Measurements from ENCODE around the gene CRB2. TPM values are rescaled to one million over a fixed set of nuclear protein-coding genes. Genes with fewer than 3 reads are reported as not detected.

CRB2 gene
- total and polyA plus RNA-seq, 2 of the 13 experiments (the other 11 are each of a cell fraction or from before 2014, with no cell fraction given) = 0.01 to 0.29 TPM

- TF ChIP-seq SYNCRIP (IDR thresholded peaks at IDR 0.05; ENCODE audit: insufficient read depth, low read depth, low read length) (no peak), BHLHE40 (IDR thresholded peaks at IDR 0.05; ENCODE audit: low read length) (no peak), SP140L (CRISPR knock-in tag; IDR thresholded peaks at IDR 0.05; ENCODE audit: borderline replicate concordance) (no peak), POGK (CRISPR knock-in tag; conservative IDR thresholded peaks at IDR 0.05) (0 out of 2 replicates have a peak, but pooled peaks have one; percentile 52), KLF16 (CRISPR knock-in tag; IDR thresholded peaks at IDR 0.05) (peak in 1 of 2 experiments; percentile 90; a peak in 2 of 4 replicates), MEIS1 (CRISPR knock-in tag; IDR thresholded peaks at IDR 0.05; ENCODE audit: borderline replicate concordance) (no peak), ZNF317 (CRISPR knock-in tag; IDR thresholded peaks at IDR 0.05) (peak; percentile 88), ZNF770 (CRISPR knock-in tag; IDR thresholded peaks at IDR 0.05) (peak; percentile 43; the same call in 1 of the 2 replicates), PITX1 (CRISPR knock-in tag; IDR thresholded peaks at IDR 0.05) (peak; percentile 97), SOX5 (CRISPR knock-in tag; IDR thresholded peaks at IDR 0.05; ENCODE audit: borderline replicate concordance) (peak; percentile 86), PTBP1 (IDR thresholded peaks at IDR 0.05; ENCODE audit: low read depth, low read length, poor library complexity, severe bottlenecking) (no peak), RNF219 (CRISPR knock-in tag; IDR thresholded peaks at IDR 0.05) (no peak), ZNF746 (CRISPR knock-in tag; IDR thresholded peaks at IDR 0.05) (peak; percentile 83), ZNF446 (CRISPR knock-in tag; IDR thresholded peaks at IDR 0.05) (no peak), KAT8 (CRISPR knock-in tag; IDR thresholded peaks at IDR 0.05) (peak; percentile 72), SIX1 (CRISPR knock-in tag; IDR thresholded peaks at IDR 0.05; ENCODE audit: borderline replicate concordance) (peak; percentile 68; the same call in 1 of the 2 replicates), ZNF350 (CRISPR knock-in tag; IDR thresholded peaks at IDR 0.05; ENCODE audit: borderline replicate concordance, low read depth) (peak; percentile 90), IKZF5 (CRISPR knock-in tag; IDR thresholded peaks at IDR 0.05) (peak; percentile 63; the same call in 1 of the 2 replicates), TRAFD1 (CRISPR knock-in tag; IDR thresholded peaks at IDR 0.05; ENCODE audit: borderline replicate concordance) (no peak)
Observed at GRCh38 chr9:123324767-123325183, 31.2 kb upstream of the CRB2 start (continued).
